Activated naive CD4-positive, alpha-beta T cell treated with anti-CD3 and anti-CD28 coated beads, Interleukin-2, amount 50 U/mL, for 72 hours (primary cell): ENCODE data around the gene PLXND1. TPM values are rescaled to one million over a fixed set of nuclear protein-coding genes. Genes with fewer than 3 reads are reported as not detected.
"Not testable (repeated sequence)": the region's sequence is repeated elsewhere in the genome, so short reads cannot be mapped to it uniquely, and the experiment has no call there.

Experiments
- ATAC-seq, 2 donors: fragments of 150-1000 bp; cut with Tn5 transposase; 2 replicates each; pipeline ENCODE4 v1.10.0; 2021; ENCODE audit warnings: mild to moderate bottlenecking in 2 of 2, moderate library complexity in 2 of 2
- DNase-seq, 2 donors: peaks; one replicate each; pipeline ENCODE4 v3.0.0; 2021 to 2022; ENCODE audit warnings: low spot score in 2 of 2
- H3K27ac Mint-ChIP-seq, 2 donors: one replicate each; pipeline ENCODE4 v1.8.0; 2022; ENCODE audit warnings: mild to moderate bottlenecking in 2 of 2, mixed read lengths in 2 of 2
- H3K36me3 Mint-ChIP-seq, 2 donors: one replicate each; pipeline ENCODE4 v1.8.0; 2022; ENCODE audit warnings: mixed read lengths in 2 of 2
- H3K9me3 Mint-ChIP-seq, 2 donors: one replicate each; pipeline ENCODE4 v1.8.0; 2022; ENCODE audit warnings: mixed read lengths in 2 of 2
- total RNA-seq, 2 donors: library from RNA; stranded (reverse); gene quantifications; one replicate each; pipeline ENCODE4 v1.2.3, GENCODE V29; 2022

Gene PLXND1
- total RNA-seq, 2 donors from 2014 or later: 3.5 to 5.7 TPM

- H3K36me3 Mint-ChIP-seq: no peaks in the 10 kb centered on the region
- DNase-seq: no peak
- H3K27ac Mint-ChIP-seq: no peak overlapping the region
- H3K9me3 Mint-ChIP-seq: no peaks in the 10 kb centered on the region
- ATAC-seq: no peak
Measured at GRCh38 chr3:129527262-129527661, 79.2 kb downstream of the PLXND1 start.

- H3K9me3 Mint-ChIP-seq: no peaks in the 10 kb centered on the region
- H3K36me3 Mint-ChIP-seq: no peaks in the 10 kb centered on the region
- peak overlapping the region in 1 of 2 donors; percentile 65 for H3K27ac Mint-ChIP-seq
- no peak for ATAC-seq
- DNase-seq: no peak
Measured at GRCh38 chr3:129526121-129526900, 80.2 kb downstream of the PLXND1 start.

- no peaks in the 10 kb centered on the region for H3K9me3 Mint-ChIP-seq
- no peaks in the 10 kb centered on the region for H3K36me3 Mint-ChIP-seq
- peak overlapping the region in 1 of 2 donors; percentile 55 for H3K27ac Mint-ChIP-seq
- peak; percentile 70 to 94 for ATAC-seq
- no peak for DNase-seq
Measured at GRCh38 chr3:129525341-129525968, 81.0 kb downstream of the PLXND1 start.

- no peaks in the 10 kb centered on the region for H3K9me3 Mint-ChIP-seq
- ATAC-seq (no peak), DNase-seq (no peak)
- H3K27ac Mint-ChIP-seq: no peak overlapping the region
- no peaks in the 10 kb centered on the region for H3K36me3 Mint-ChIP-seq
Measured at GRCh38 chr3:129524081-129524480, 82.4 kb downstream of the PLXND1 start.

- no peak for ATAC-seq
- Mint-ChIP-seq H3K36me3 (no peaks in the 10 kb centered on the region), H3K27ac (no peak overlapping the region), H3K9me3 (no peaks in the 10 kb centered on the region)
- DNase-seq: no peak
Measured at GRCh38 chr3:129522953-129523352, 83.5 kb downstream of the PLXND1 start.

GRCh38 chr3:129521611-129522010, 84.9 kb downstream of the PLXND1 start:
- H3K36me3 Mint-ChIP-seq: no peaks in the 10 kb centered on the region
- H3K27ac Mint-ChIP-seq: no peak overlapping the region
- DNase-seq (no peak), ATAC-seq (no peak)
- H3K9me3 Mint-ChIP-seq: no peaks in the 10 kb centered on the region

GRCh38 chr3:129520960-129521359, 85.5 kb downstream of the PLXND1 start:
- Mint-ChIP-seq H3K36me3 (no peaks in the 10 kb centered on the region), H3K27ac (no peak overlapping the region), H3K9me3 (no peaks in the 10 kb centered on the region)
- DNase-seq (no peak), ATAC-seq (no peak)

- Mint-ChIP-seq H3K36me3 (no peaks in the 10 kb centered on the region), H3K9me3 (no peaks in the 10 kb centered on the region), H3K27ac (no peak overlapping the region)
- ATAC-seq: no peak
- DNase-seq: no peak
Measured at GRCh38 chr3:129519896-129520715, 86.4 kb downstream of the PLXND1 start.

GRCh38 chr3:129519449-129519848, 87.0 kb downstream of the PLXND1 start:
- H3K36me3 Mint-ChIP-seq: no peaks in the 10 kb centered on the region
- H3K27ac Mint-ChIP-seq: no peak overlapping the region
- ATAC-seq (no peak), DNase-seq (no peak)
- no peaks in the 10 kb centered on the region for H3K9me3 Mint-ChIP-seq

GRCh38 chr3:129518581-129518980, 87.9 kb downstream of the PLXND1 start:
- Mint-ChIP-seq H3K27ac (no peak overlapping the region), H3K9me3 (no peaks in the 10 kb centered on the region), H3K36me3 (no peaks in the 10 kb centered on the region)
- DNase-seq (no peak), ATAC-seq (no peak)

- no peak overlapping the region for H3K27ac Mint-ChIP-seq
- ATAC-seq (no peak), DNase-seq (no peak)
- H3K36me3 Mint-ChIP-seq: no peaks in the 10 kb centered on the region
- no peaks in the 10 kb centered on the region for H3K9me3 Mint-ChIP-seq
Measured at GRCh38 chr3:129518038-129518561, 88.4 kb downstream of the PLXND1 start.

GRCh38 chr3:129517516-129517915, 89.0 kb downstream of the PLXND1 start:
- DNase-seq: no peak
- ATAC-seq: peak in 1 of 2 donors; percentile 13
- Mint-ChIP-seq H3K36me3 (no peaks in the 10 kb centered on the region), H3K9me3 (no peaks in the 10 kb centered on the region), H3K27ac (no peak overlapping the region)

GRCh38 chr3:129515821-129516432, 90.5 kb downstream of the PLXND1 start:
- not testable (repeated sequence) for H3K9me3 Mint-ChIP-seq, DNase-seq, H3K36me3 Mint-ChIP-seq, ATAC-seq
- H3K27ac Mint-ChIP-seq: peak overlapping the region in 1 of 2 donors; percentile 63

GRCh38 chr3:129515108-129515820, 91.2 kb downstream of the PLXND1 start:
- DNase-seq, ATAC-seq, H3K36me3 Mint-ChIP-seq, H3K9me3 Mint-ChIP-seq: not testable (repeated sequence)
- peak overlapping the region in 1 of 2 donors; percentile 47 for H3K27ac Mint-ChIP-seq

- no peak for ATAC-seq
- no peak for DNase-seq
- no peaks in the 10 kb centered on the region for H3K36me3 Mint-ChIP-seq
- peak overlapping the region in 1 of 2 donors; percentile 3 for H3K27ac Mint-ChIP-seq
- H3K9me3 Mint-ChIP-seq: no peaks in the 10 kb centered on the region
Measured at GRCh38 chr3:129514563-129514962, 91.9 kb downstream of the PLXND1 start.

GRCh38 chr3:129514110-129514509, 92.4 kb downstream of the PLXND1 start:
- Mint-ChIP-seq H3K9me3 (no peaks in the 10 kb centered on the region), H3K36me3 (no peaks in the 10 kb centered on the region), H3K27ac (no peak overlapping the region)
- no peak for ATAC-seq
- DNase-seq: no peak
